ENCODE data around the gene PIK3CD.
"Not testable (repeated sequence)": the region's sequence is repeated elsewhere in the genome, so short reads cannot be mapped to it uniquely, and the experiment has no call there.

PIK3CD gene

GRCh38 chr1:9618909-9619679 is 32.4 kb upstream of the PIK3CD start:
- H3K9ac ChIP-seq: no peak overlapping the region
- no peaks in the 10 kb centered on the region for H3K36me3 ChIP-seq (ENCODE audit: control insufficient read depth, insufficient read depth, low read length)
- no peaks in the 10 kb centered on the region for H3K79me2 ChIP-seq
- H3K27ac ChIP-seq: no peak overlapping the region
- no peak overlapping the region for H3K4me3 ChIP-seq (ENCODE audit: low read depth, low read length)
- no peaks in the 10 kb centered on the region for H3K4me1 ChIP-seq
- H2AFZ ChIP-seq: no peak overlapping the region
- no peaks in the 10 kb centered on the region for H3K9me3 ChIP-seq (ENCODE audit: control insufficient read depth, low read length)
- H3K4me2 ChIP-seq (ENCODE audit: low read length): no peak overlapping the region
- no peaks in the 10 kb centered on the region for H3K27me3 ChIP-seq (ENCODE audit: control insufficient read depth, insufficient read depth, low read length)
- TF ChIP-seq, protein P1, sequence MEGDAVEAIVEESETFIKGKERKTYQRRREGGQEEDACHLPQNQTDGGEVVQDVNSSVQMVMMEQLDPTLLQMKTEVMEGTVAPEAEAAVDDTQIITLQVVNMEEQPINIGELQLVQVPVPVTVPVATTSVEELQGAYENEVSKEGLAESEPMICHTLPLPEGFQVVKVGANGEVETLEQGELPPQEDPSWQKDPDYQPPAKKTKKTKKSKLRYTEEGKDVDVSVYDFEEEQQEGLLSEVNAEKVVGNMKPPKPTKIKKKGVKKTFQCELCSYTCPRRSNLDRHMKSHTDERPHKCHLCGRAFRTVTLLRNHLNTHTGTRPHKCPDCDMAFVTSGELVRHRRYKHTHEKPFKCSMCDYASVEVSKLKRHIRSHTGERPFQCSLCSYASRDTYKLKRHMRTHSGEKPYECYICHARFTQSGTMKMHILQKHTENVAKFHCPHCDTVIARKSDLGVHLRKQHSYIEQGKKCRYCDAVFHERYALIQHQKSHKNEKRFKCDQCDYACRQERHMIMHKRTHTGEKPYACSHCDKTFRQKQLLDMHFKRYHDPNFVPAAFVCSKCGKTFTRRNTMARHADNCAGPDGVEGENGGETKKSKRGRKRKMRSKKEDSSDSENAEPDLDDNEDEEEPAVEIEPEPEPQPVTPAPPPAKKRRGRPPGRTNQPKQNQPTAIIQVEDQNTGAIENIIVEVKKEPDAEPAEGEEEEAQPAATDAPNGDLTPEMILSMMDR (IDR thresholded peaks at IDR 0.05): no peak

DNA sequence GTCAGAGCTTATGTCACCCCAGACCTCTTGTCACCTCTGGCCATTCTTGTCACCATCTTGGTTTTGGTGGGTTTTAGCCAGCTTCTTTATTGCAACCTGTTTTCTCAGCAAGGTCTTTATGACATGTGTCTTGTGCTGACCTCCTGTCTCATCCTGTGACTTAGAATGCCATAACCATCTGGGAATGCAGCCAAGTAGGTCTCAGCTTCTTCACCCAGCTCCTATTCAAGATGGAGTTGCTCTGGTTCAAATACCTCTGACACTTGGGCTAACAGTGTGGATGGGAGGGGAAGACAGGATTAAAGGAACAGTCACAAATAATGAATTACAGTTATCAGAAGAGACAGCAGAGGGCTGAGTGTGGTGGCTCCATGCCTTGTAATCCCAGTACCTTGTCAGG is 30.5 kb upstream of the PIK3CD start:
- H3K4me1 ChIP-seq: no peaks in the 10 kb centered on the region
- H3K79me2 ChIP-seq: no peaks in the 10 kb centered on the region
- H3K27me3 ChIP-seq (ENCODE audit: control insufficient read depth, insufficient read depth, low read length): no peaks in the 10 kb centered on the region
- H3K27ac ChIP-seq: no peak overlapping the region
- H3K36me3 ChIP-seq (ENCODE audit: control insufficient read depth, insufficient read depth, low read length): no peaks in the 10 kb centered on the region
- no peaks in the 10 kb centered on the region for H3K9me3 ChIP-seq (ENCODE audit: control insufficient read depth, low read length)
- no peak overlapping the region for H3K9ac ChIP-seq
- H3K4me2 ChIP-seq (ENCODE audit: low read length): no peak overlapping the region
- TF ChIP-seq, protein P1 (IDR thresholded peaks at IDR 0.05): no peak
- no peak overlapping the region for H3K4me3 ChIP-seq (ENCODE audit: low read depth, low read length)
- no peak overlapping the region for H2AFZ ChIP-seq

GRCh38 chr1:9624081-9624480 is 27.4 kb upstream of the PIK3CD start:
- no peak overlapping the region for H3K9ac ChIP-seq

GRCh38 chr1:9625030-9625429 is 26.5 kb upstream of the PIK3CD start:
- not testable (repeated sequence) for H3K4me3 ChIP-seq (ENCODE audit: low read depth, low read length)

More at GRCh38 chr1:9624081-9624480, 27.4 kb upstream of the PIK3CD start:
- Histone ChIP-seq H3K4me2 (ENCODE audit: low read length) (no peak overlapping the region), H3K36me3 (ENCODE audit: control insufficient read depth, insufficient read depth, low read length) (no peaks in the 10 kb centered on the region), H3K27ac (no peak overlapping the region), H3K79me2 (no peaks in the 10 kb centered on the region), H2AFZ (no peak overlapping the region), H3K4me1 (no peaks in the 10 kb centered on the region), H3K27me3 (ENCODE audit: control insufficient read depth, insufficient read depth, low read length) (no peaks in the 10 kb centered on the region), H3K4me3 (ENCODE audit: low read depth, low read length) (no peak overlapping the region), H3K9me3 (ENCODE audit: control insufficient read depth, low read length) (no peaks in the 10 kb centered on the region)
- TF ChIP-seq, protein P1 (IDR thresholded peaks at IDR 0.05): no peak

GRCh38 chr1:9626201-9626608 is 25.3 kb upstream of the PIK3CD start:
- no peaks in the 10 kb centered on the region for H3K4me1 ChIP-seq
- no peak overlapping the region for H3K4me2 ChIP-seq (ENCODE audit: low read length)
- no peaks in the 10 kb centered on the region for H3K36me3 ChIP-seq (ENCODE audit: control insufficient read depth, insufficient read depth, low read length)
- TF ChIP-seq, protein P1 (IDR thresholded peaks at IDR 0.05): no peak
- no peaks in the 10 kb centered on the region for H3K79me2 ChIP-seq
- no peaks in the 10 kb centered on the region for H3K27me3 ChIP-seq (ENCODE audit: control insufficient read depth, insufficient read depth, low read length)
- no peak overlapping the region for H3K4me3 ChIP-seq (ENCODE audit: low read depth, low read length)
- H2AFZ ChIP-seq: no peak overlapping the region
- no peak overlapping the region for H3K9ac ChIP-seq
- no peaks in the 10 kb centered on the region for H3K9me3 ChIP-seq (ENCODE audit: control insufficient read depth, low read length)
- no peak overlapping the region for H3K27ac ChIP-seq

More at GRCh38 chr1:9625030-9625429, 26.5 kb upstream of the PIK3CD start:
- H3K9ac ChIP-seq; H2AFZ ChIP-seq; H3K79me2 ChIP-seq; H3K9me3 ChIP-seq (ENCODE audit: control insufficient read depth, low read length); H3K27ac ChIP-seq; H3K36me3 ChIP-seq (ENCODE audit: control insufficient read depth, insufficient read depth, low read length); H3K27me3 ChIP-seq (ENCODE audit: control insufficient read depth, insufficient read depth, low read length); H3K4me1 ChIP-seq; H3K4me2 ChIP-seq (ENCODE audit: low read length): not testable (repeated sequence)

All from parathyroid adenoma (tissue), 2 donors.